Heart left ventricle (tissue), 16 donors: Measurements from ENCODE around the gene KRTAP10-4. TPM values are rescaled to one million over a fixed set of nuclear protein-coding genes. Genes with fewer than 3 reads are reported as not detected.

Source experiments
- ATAC-seq, 4 donors: fragments of 200-7000 bp; cut with Tn5 transposase; one replicate each; pipeline ENCODE4 v1.9.1; 2020 to 2022; ENCODE audit warnings: moderate library complexity in 4 of 4, mild to moderate bottlenecking in 3 of 4, moderate number of reproducible peaks in 1 of 4
- DNase-seq, 5 donors: peaks; one replicate each; pipeline ENCODE4 v3.0.0-alpha.2; 2020
- H3K27ac ChIP-seq, 12 donors: fragments of 200-600 bp; sonication (generic) in 4 of 12; one replicate each; pipeline versions ENCODE4 v1.5.0 to v1.8.0; 2016 to 2022; ENCODE audit warnings: mild to moderate bottlenecking in 2 of 12
- H3K27me3 ChIP-seq, 9 donors: fragments of 200-600 bp; sonication (generic) in 2 of 9; one replicate each; pipeline versions ENCODE4 v1.5.1 to v1.8.0; 2016 to 2022; ENCODE audit warnings: mild to moderate bottlenecking in 3 of 9
- H3K36me3 ChIP-seq, 9 donors: fragments of 200-600 bp; sonication (generic) in 2 of 9; one replicate each; pipeline versions ENCODE4 v1.5.0 to v1.8.0; 2018 to 2022; ENCODE audit warnings: mild to moderate bottlenecking in 2 of 9
- H3K4me1 ChIP-seq, 12 donors: fragments of 200-600 bp; sonication (generic) in 4 of 12; one replicate each; pipeline versions ENCODE4 v1.5.0 to v1.8.0; 2016 to 2022; ENCODE audit warnings: mild to moderate bottlenecking in 3 of 12
- H3K4me3 ChIP-seq, 12 donors: fragments of 200-600 bp; sonication (generic) in 4 of 12; one replicate each; pipeline versions ENCODE4 v1.5.0 to v1.8.0; 2017 to 2022; ENCODE audit warnings: mild to moderate bottlenecking in 9 of 12, moderate library complexity in 4 of 12
- H3K9me3 ChIP-seq, 12 donors: fragments of 200-600 bp; sonication (generic) in 4 of 12; one replicate each; pipeline versions ENCODE4 v1.5.0 to v1.8.0; 2016 to 2022; ENCODE audit warnings: mild to moderate bottlenecking in 1 of 12
- CTCF ChIP-seq, 12 donors: fragments of 200-600 bp; sonication (generic) in 4 of 12; IDR thresholded peaks; one replicate each; pipeline versions ENCODE4 v1.5.0 to v1.8.0; 2018 to 2022; ENCODE audit warnings: antibody characterized with exemption in 12 of 12, mild to moderate bottlenecking in 5 of 12
- POLR2A ChIP-seq, 2 donors: fragments of 450-650 bp; IDR thresholded peaks; one replicate each; pipeline ENCODE4 v1.6.1; 2017; ENCODE audit warnings: antibody characterized with exemption in 2 of 2, mild to moderate bottlenecking in 2 of 2, moderate library complexity in 2 of 2
- WGBS, 4 donors: extraction: QIAGEN DNeasy Blood & Tissue Kit in 2 of 4; methylation state at CpG; one replicate each; pipeline versions ENCODE4 v1.1.5 to v1.1.7; 2013 to 2018; 5-methylcytosine and 5-hydroxymethylcytosine counted together
- intact Hi-C, 10 donors: fragments of 100-400 bp; cut with DNase I; formaldehyde crosslinking; loops; one replicate each; pipeline versions ENCODE4 v1.11.1 to v1.14.2; 2022
- polyA plus RNA-seq, 2 donors: library from polyadenylated mRNA; stranded (reverse); fragments of 200-250 nt; gene quantifications; one replicate each; pipeline ENCODE4 v1.2.3, GENCODE V29; 2013
- total RNA-seq, 9 donors: library from RNA; depleted of rRNA in 2 of 9; stranded (reverse); fragments of >200 nt in 2 of 9; fragmentation: NEBNext Ultra II Directional in 3 of 9; extraction: Animal tissue kit (Norgen Biotek cat#: 25700) in 3 of 9; gene quantifications; one replicate each; pipeline versions ENCODE4 v1.1.0 to v1.2.4, GENCODE V29; 2016 to 2023
- donor health status: ischemic (EF 13 %, LVEDD 7.1; RV severe dilation, severe dysfunction).
- donor health status: healthy with polysubstance abuse.
- donor health status: DM: no; HTN: yes; CAD: no.
- donor health status: DM: no; HTN: no; CAD: no.
- donor health status: ischemic (EF 25% LVEDD 6.9; RV normal size, moderate dysfunction).
- donor health status: ischemic (EF 25% LVEDD 5.7; RV mildly dilated, moderate dysfunction).
- donor health status: healthy.
- donor health status: DM: yes; HTN: yes; CAD: no.
- donor health status: ischemic (EF 35%, LVEDD 5.7; RV mildly dilated, moderate dysfunction).
- donor health status: nonischemic (EF 11% LVEDD 7.7; RV severe dilation, severe dysfunction).
- donor health status: DM: yes; HTN: yes; CAD: no.
- donor health status: PGD.
- donor health status: ischemic (EF 29% LVEDD 5.4; RV normal size, mild dysfunction).
- donor health status: nonischemic (EF 23%, LVEDD 6.1; RV moderate dilation, normal function).

KRTAP10-4 gene
- total and polyA plus RNA-seq, 11 donors, result not detected

- no peaks in the 10 kb centered on the region for H3K36me3 ChIP-seq
- intact Hi-C loops, result loop anchor here in 2 of 10 donors (2.0 to 5.0 kb wide), 2 partner anchors 174 kb away; no protein-coding TSS in a partner anchor
- TF ChIP-seq CTCF (IDR thresholded peaks at IDR 0.05) (peak in 9 of 12 donors; percentile 12 to 52 (median 29)), POLR2A (IDR thresholded peaks at IDR 0.05) (no peak)
- peaks cover 0 to 29% (median 6%) of the 10 kb centered on the region in 12 donors for H3K9me3 ChIP-seq
- ATAC-seq (peak in 3 of 4 donors; percentile 67 to 89 (median 69)), DNase-seq (peak in 4 of 5 donors; percentile 39 to 59 (median 55))
- peaks cover 0 to 8% (median 0%) of the 10 kb centered on the region in 12 donors for H3K4me1 ChIP-seq
- H3K27me3 ChIP-seq, result peaks cover 0 to 5% (median 0%) of the 10 kb centered on the region in 9 donors
- peak overlapping the region in 1 of 12 donors; percentile 73 for H3K27ac ChIP-seq
- no peak overlapping the region for H3K4me3 ChIP-seq
- 10 to 29% (median 21%) methylated on average over 4 of the region's 4 CpGs for WGBS, 4 donors
Measured at GRCh38 chr21:44618504-44618903, 45.0 kb downstream of the KRTAP10-4 start.

- DNase-seq, result no peak
- Histone ChIP-seq H3K4me1 (peaks cover 0 to 8% (median 0%) of the 10 kb centered on the region in 12 donors), H3K36me3 (no peaks in the 10 kb centered on the region), H3K27me3 (peaks cover 0 to 5% (median 0%) of the 10 kb centered on the region in 9 donors), H3K9me3 (peaks cover 0 to 33% (median 10%) of the 10 kb centered on the region in 12 donors), H3K27ac (peak overlapping the region in 1 of 12 donors; percentile 73), H3K4me3 (no peak overlapping the region)
- no peak for TF ChIP-seq CTCF (IDR thresholded peaks at IDR 0.05)
- no peak for TF ChIP-seq POLR2A (IDR thresholded peaks at IDR 0.05)
- WGBS, 4 donors, result 50 to 66% (median 61%) methylated on average over 3 of the region's 3 CpGs
- peak in 1 of 4 donors; percentile 34 for ATAC-seq
- intact Hi-C loops, result loop anchor here in 2 of 10 donors (2.0 to 5.0 kb wide), 2 partner anchors 173 to 174 kb away; no protein-coding TSS in a partner anchor
Measured at GRCh38 chr21:44618909-44619308, 45.4 kb downstream of the KRTAP10-4 start.

- DNase-seq (no peak), ATAC-seq (no peak)
- Histone ChIP-seq H3K27ac (peak overlapping the region in 1 of 12 donors; percentile 73), H3K9me3 (peaks cover 0 to 42% (median 13%) of the 10 kb centered on the region in 12 donors), H3K4me3 (no peak overlapping the region), H3K4me1 (peaks cover 0 to 8% (median 0%) of the 10 kb centered on the region in 12 donors), H3K36me3 (no peaks in the 10 kb centered on the region), H3K27me3 (peaks cover 0 to 3% (median 0%) of the 10 kb centered on the region in 9 donors)
- intact Hi-C loops, result loop anchor here in 2 of 10 donors (2.0 to 10.0 kb wide), 4 partner anchors 95 to 173 kb away; partner anchors contain the start of gene TSPEAR (in 1 of the 2)
- 83 to 90% (median 86%) methylated on average over 6 of the region's 6 CpGs for WGBS, 4 donors
- no peak for TF ChIP-seq POLR2A (IDR thresholded peaks at IDR 0.05)
- TF ChIP-seq CTCF (IDR thresholded peaks at IDR 0.05), result no peak
Measured at GRCh38 chr21:44619886-44620285, 46.4 kb downstream of the KRTAP10-4 start.

GRCh38 chr21:44623575-44623974 lies 50.0 kb downstream of the KRTAP10-4 start:
- Histone ChIP-seq H3K9me3 (peaks cover 0 to 42% (median 13%) of the 10 kb centered on the region in 12 donors), H3K36me3 (no peaks in the 10 kb centered on the region), H3K27me3 (peaks cover 0 to 19% (median 0%) of the 10 kb centered on the region in 9 donors), H3K4me1 (peaks cover 0 to 24% (median 0%) of the 10 kb centered on the region in 12 donors), H3K4me3 (no peak overlapping the region), H3K27ac (no peak overlapping the region)
- intact Hi-C loops, result loop anchor here in 1 of 10 donors (5.0 to 10.0 kb wide), 2 partner anchors 91 to 119 kb away; partner anchors contain the start of gene TSPEAR
- DNase-seq, result no peak
- no peak for TF ChIP-seq POLR2A (IDR thresholded peaks at IDR 0.05)
- TF ChIP-seq CTCF (IDR thresholded peaks at IDR 0.05), result no peak
- no peak for ATAC-seq

Other genes with a start within 250 kb of the KRTAP10-4 start
- 10 to 100 TPM; 10.4 to 31.6 (median 15.3) TPM for gene CFAP410, start 234.3 kb upstream of the KRTAP10-4 start, total RNA-seq
- gene CFAP410, start 234.3 kb upstream of the KRTAP10-4 start, polyA plus RNA-seq, result 10 to 100 TPM; 18.6 to 20.3 TPM
- gene TRPM2, start 220.1 kb upstream of the KRTAP10-4 start, total RNA-seq, result 10 to 100 TPM in 1 of 9 donors, 1 to 10 TPM in 4, under 1 TPM in 4; 0.66 to 20.5 (median 1.2) TPM
- 1 to 10 TPM in 1 of 2 donors, under 1 TPM in 1; 0.91 to 1.2 TPM for gene TRPM2, start 220.1 kb upstream of the KRTAP10-4 start, polyA plus RNA-seq
- gene LRRC3, start 118.2 kb upstream of the KRTAP10-4 start, total RNA-seq, result 1 to 10 TPM; 1.7 to 5.3 (median 2.3) TPM
- 1 to 10 TPM; 1.4 to 5.8 TPM for gene LRRC3, start 118.2 kb upstream of the KRTAP10-4 start, polyA plus RNA-seq
- not detected for gene KRTAP10-1, start 33.5 kb upstream of the KRTAP10-4 start, total RNA-seq
- not detected for gene KRTAP10-1, start 33.5 kb upstream of the KRTAP10-4 start, polyA plus RNA-seq
- gene KRTAP10-2, start 22.2 kb upstream of the KRTAP10-4 start, total RNA-seq, result not detected
- not detected for gene KRTAP10-2, start 22.2 kb upstream of the KRTAP10-4 start, polyA plus RNA-seq
- gene KRTAP10-3, start 14.9 kb upstream of the KRTAP10-4 start, total RNA-seq, result not detected
- not detected for gene KRTAP10-3, start 14.9 kb upstream of the KRTAP10-4 start, polyA plus RNA-seq
- not detected for gene KRTAP10-5, start 6.9 kb downstream of the KRTAP10-4 start, total RNA-seq
- gene KRTAP10-5, start 6.9 kb downstream of the KRTAP10-4 start, polyA plus RNA-seq, result not detected
- gene KRTAP10-6, start 18.8 kb downstream of the KRTAP10-4 start, total RNA-seq, result not detected
- not detected for gene KRTAP10-6, start 18.8 kb downstream of the KRTAP10-4 start, polyA plus RNA-seq
- gene KRTAP10-7, start 26.9 kb downstream of the KRTAP10-4 start, total RNA-seq, result not detected
- not detected for gene KRTAP10-7, start 26.9 kb downstream of the KRTAP10-4 start, polyA plus RNA-seq
- not detected for gene KRTAP10-8, start 38.4 kb downstream of the KRTAP10-4 start, total RNA-seq
- not detected for gene KRTAP10-8, start 38.4 kb downstream of the KRTAP10-4 start, polyA plus RNA-seq
- not detected for gene KRTAP10-9, start 53.4 kb downstream of the KRTAP10-4 start, total RNA-seq
- gene KRTAP10-9, start 53.4 kb downstream of the KRTAP10-4 start, polyA plus RNA-seq, result not detected
- gene KRTAP10-10, start 63.6 kb downstream of the KRTAP10-4 start, total RNA-seq, result not detected
- not detected for gene KRTAP10-10, start 63.6 kb downstream of the KRTAP10-4 start, polyA plus RNA-seq
- not detected for gene KRTAP10-11, start 72.7 kb downstream of the KRTAP10-4 start, total RNA-seq
- not detected for gene KRTAP10-11, start 72.7 kb downstream of the KRTAP10-4 start, polyA plus RNA-seq
- gene KRTAP12-4, start 80.9 kb downstream of the KRTAP10-4 start, total RNA-seq, result not detected
- gene KRTAP12-4, start 80.9 kb downstream of the KRTAP10-4 start, polyA plus RNA-seq, result not detected
- gene KRTAP12-3, start 84.2 kb downstream of the KRTAP10-4 start, total RNA-seq, result not detected
- not detected for gene KRTAP12-3, start 84.2 kb downstream of the KRTAP10-4 start, polyA plus RNA-seq
- gene KRTAP12-2, start 93.2 kb downstream of the KRTAP10-4 start, total RNA-seq, result not detected
- not detected for gene KRTAP12-2, start 93.2 kb downstream of the KRTAP10-4 start, polyA plus RNA-seq
- not detected for gene KRTAP12-1, start 108.4 kb downstream of the KRTAP10-4 start, total RNA-seq
- gene KRTAP12-1, start 108.4 kb downstream of the KRTAP10-4 start, polyA plus RNA-seq, result not detected
- not detected for gene KRTAP10-12, start 123.4 kb downstream of the KRTAP10-4 start, total RNA-seq
- not detected for gene KRTAP10-12, start 123.4 kb downstream of the KRTAP10-4 start, polyA plus RNA-seq
- 1 to 10 TPM in 3 of 9 donors, under 1 TPM in 4, not detected in 2; 0.07 to 2.5 (median 0.71) TPM for gene TSPEAR, start 137.8 kb downstream of the KRTAP10-4 start, total RNA-seq
- 1 to 10 TPM in 1 of 2 donors, under 1 TPM in 1; 0.01 to 2.6 TPM for gene TSPEAR, start 137.8 kb downstream of the KRTAP10-4 start, polyA plus RNA-seq
- gene UBE2G2, start 228.1 kb downstream of the KRTAP10-4 start, total RNA-seq, result 10 to 100 TPM; 57.4 to 84.4 (median 71.4) TPM
- gene UBE2G2, start 228.1 kb downstream of the KRTAP10-4 start, polyA plus RNA-seq, result 10 to 100 TPM; 44.3 to 60.0 TPM
- gene SUMO3, start 244.3 kb downstream of the KRTAP10-4 start, total RNA-seq, result 10 to 100 TPM; 68.2 to 83.0 (median 78.1) TPM
- 100 to 1,000 TPM in 1 of 2 donors, 10 to 100 TPM in 1; 22.0 to 108 TPM for gene SUMO3, start 244.3 kb downstream of the KRTAP10-4 start, polyA plus RNA-seq